Endothelial cell of umbilical vein (primary cell): ENCODE results near the gene ANXA9.

Experiments
- EZH2 ChIP-seq: IDR thresholded peaks from 2 replicates; pipeline ENCODE4 v1.6.1; 2012; ENCODE audit warnings: borderline replicate concordance, low read depth, mild to moderate bottlenecking, moderate library complexity, low read length, inconsistent platforms; ENCODE audit not compliant: severe bottlenecking
- JUN ChIP-seq: IDR thresholded peaks from 2 replicates; pipeline ENCODE4 v1.6.1; 2011; ENCODE audit warnings: borderline replicate concordance, low read depth; ENCODE audit not compliant: insufficient read length, insufficient read depth
- POLR2A ChIP-seq: IDR thresholded peaks from 2 replicates; pipeline ENCODE4 v1.6.1; 2012; ENCODE audit warnings: low read depth, mild to moderate bottlenecking, control low read depth, low read length
- POLR2AphosphoS5 ChIP-seq: IDR thresholded peaks from 2 replicates; pipeline ENCODE4 v1.6.1; 2012; ENCODE audit warnings: low read depth, mild to moderate bottlenecking, control low read depth, low read length, moderate library complexity; ENCODE audit not compliant: insufficient read depth
- TF ChIP-seq, protein P1 (sequence below), 2 donors: IDR thresholded peaks; 1 replicate in 1 of 2; 2 replicates in 1 of 2; pipeline ENCODE4 v1.5.1; 2011; ENCODE audit warnings: low read length in 2 of 2, mild to moderate bottlenecking in 2 of 2, moderate library complexity in 2 of 2, control low read depth in 1 of 2, inconsistent platforms in 1 of 2, low read depth in 1 of 2; ENCODE audit not compliant: insufficient read depth in 1 of 2; ENCODE audit errors: extremely low read depth in 1 of 2
- TF ChIP-seq, protein P2 (sequence below): IDR thresholded peaks from 2 replicates; pipeline ENCODE4 v1.6.1; 2011; ENCODE audit not compliant: insufficient read depth, insufficient read length

DNA sequence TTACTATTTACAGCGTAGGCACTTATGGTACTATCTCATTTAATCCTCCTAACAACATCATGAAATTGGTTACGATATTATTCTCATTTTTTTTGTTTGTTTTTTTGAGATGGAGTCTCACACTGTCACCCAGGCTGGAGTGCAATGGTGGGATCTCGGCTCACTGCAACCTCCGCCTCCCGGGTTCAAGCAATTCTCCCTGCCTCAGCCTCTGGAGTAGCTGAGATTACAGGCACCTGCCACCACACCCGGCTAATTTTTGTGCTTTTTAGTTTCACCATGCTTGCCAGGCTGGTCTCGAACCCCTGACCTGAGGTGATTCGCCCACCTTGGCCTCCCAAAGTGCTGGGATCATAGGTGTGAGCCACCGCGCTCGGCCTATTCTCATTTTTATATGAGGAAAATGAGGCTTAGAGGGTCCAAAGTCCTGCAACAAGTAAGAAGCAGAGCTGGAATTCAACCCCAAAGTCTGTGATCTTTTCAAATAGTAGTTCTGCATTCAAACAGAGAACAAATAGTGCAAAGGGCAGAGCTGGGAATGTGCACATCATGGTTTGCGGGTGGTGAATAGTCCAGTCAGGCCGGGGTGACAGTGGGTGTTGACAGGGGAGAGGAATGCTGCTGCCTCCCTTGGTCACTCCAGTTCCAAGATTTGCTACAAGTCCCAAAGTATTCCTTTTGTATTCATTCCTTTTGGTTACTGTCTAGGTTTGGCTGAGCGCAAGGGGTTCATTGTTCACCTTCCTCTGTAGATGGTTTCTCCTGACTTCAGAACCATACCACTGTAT lies 30.8 kb downstream of the ANXA9 start:
- TF ChIP-seq, protein P1, sequence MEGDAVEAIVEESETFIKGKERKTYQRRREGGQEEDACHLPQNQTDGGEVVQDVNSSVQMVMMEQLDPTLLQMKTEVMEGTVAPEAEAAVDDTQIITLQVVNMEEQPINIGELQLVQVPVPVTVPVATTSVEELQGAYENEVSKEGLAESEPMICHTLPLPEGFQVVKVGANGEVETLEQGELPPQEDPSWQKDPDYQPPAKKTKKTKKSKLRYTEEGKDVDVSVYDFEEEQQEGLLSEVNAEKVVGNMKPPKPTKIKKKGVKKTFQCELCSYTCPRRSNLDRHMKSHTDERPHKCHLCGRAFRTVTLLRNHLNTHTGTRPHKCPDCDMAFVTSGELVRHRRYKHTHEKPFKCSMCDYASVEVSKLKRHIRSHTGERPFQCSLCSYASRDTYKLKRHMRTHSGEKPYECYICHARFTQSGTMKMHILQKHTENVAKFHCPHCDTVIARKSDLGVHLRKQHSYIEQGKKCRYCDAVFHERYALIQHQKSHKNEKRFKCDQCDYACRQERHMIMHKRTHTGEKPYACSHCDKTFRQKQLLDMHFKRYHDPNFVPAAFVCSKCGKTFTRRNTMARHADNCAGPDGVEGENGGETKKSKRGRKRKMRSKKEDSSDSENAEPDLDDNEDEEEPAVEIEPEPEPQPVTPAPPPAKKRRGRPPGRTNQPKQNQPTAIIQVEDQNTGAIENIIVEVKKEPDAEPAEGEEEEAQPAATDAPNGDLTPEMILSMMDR (IDR thresholded peaks at IDR 0.05; ENCODE audit: extremely low read depth in 1 of 2, insufficient read depth in 1 of 2, low read depth in 1 of 2, low read length in 2 of 2): no peak
- TF ChIP-seq EZH2 (no peak), POLR2A (no peak), POLR2AphosphoS5 (no peak), JUN (no peak)
- TF ChIP-seq, protein P2, sequence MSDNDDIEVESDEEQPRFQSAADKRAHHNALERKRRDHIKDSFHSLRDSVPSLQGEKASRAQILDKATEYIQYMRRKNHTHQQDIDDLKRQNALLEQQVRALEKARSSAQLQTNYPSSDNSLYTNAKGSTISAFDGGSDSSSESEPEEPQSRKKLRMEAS: no peak
